A673 (cell line): ENCODE measurements around the gene EHF.

Source experiments
- EZH2 ChIP-seq: fragments of 200-600 bp; sonication (generic); IDR thresholded peaks from 2 replicates; pipeline ENCODE4 v1.6.1; 2017; ENCODE audit warnings: borderline replicate concordance, low read depth, mild to moderate bottlenecking, mixed read lengths, antibody characterized with exemption, low read length; ENCODE audit not compliant: poor library complexity, severe bottlenecking
- TF ChIP-seq, protein P1 (sequence below): fragments of 300-800, 200-600 bp; sonication (generic); conservative IDR thresholded peaks from 2 replicates; pipeline ENCODE4 v1.5.1; 2017; ENCODE audit warnings: low read depth, mild to moderate bottlenecking, antibody characterized with exemption, low read length, moderate library complexity, mixed read lengths

DNA sequence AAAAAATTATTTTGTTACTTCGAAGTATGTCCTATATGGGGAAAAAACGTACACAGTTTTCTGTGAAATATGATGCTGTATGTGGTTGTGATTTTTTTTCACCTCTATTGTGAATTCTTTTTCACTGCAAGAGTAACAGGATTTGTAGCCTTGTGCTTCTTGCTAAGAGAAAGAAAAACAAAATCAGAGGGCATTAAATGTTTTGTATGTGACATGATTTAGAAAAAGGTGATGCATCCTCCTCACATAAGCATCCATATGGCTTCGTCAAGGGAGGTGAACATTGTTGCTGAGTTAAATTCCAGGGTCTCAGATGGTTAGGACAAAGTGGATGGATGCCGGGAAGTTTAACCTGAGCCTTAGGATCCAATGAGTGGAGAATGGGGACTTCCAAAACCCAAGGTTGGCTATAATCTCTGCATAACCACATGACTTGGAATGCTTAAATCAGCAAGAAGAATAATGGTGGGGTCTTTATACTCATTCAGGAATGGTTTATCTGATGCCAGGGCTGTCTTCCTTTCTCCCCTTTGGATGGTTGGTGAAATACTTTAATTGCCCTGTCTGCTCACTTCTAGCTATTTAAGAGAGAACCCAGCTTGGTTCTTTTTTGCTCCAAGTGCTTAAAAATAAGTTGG is 38.3 kb downstream of the EHF start:
- TF ChIP-seq, protein P1, sequence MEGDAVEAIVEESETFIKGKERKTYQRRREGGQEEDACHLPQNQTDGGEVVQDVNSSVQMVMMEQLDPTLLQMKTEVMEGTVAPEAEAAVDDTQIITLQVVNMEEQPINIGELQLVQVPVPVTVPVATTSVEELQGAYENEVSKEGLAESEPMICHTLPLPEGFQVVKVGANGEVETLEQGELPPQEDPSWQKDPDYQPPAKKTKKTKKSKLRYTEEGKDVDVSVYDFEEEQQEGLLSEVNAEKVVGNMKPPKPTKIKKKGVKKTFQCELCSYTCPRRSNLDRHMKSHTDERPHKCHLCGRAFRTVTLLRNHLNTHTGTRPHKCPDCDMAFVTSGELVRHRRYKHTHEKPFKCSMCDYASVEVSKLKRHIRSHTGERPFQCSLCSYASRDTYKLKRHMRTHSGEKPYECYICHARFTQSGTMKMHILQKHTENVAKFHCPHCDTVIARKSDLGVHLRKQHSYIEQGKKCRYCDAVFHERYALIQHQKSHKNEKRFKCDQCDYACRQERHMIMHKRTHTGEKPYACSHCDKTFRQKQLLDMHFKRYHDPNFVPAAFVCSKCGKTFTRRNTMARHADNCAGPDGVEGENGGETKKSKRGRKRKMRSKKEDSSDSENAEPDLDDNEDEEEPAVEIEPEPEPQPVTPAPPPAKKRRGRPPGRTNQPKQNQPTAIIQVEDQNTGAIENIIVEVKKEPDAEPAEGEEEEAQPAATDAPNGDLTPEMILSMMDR, result no peak
- TF ChIP-seq EZH2, result no peak
